ENCODE results near the gene RNF31. TPM values are rescaled to one million over a fixed set of nuclear protein-coding genes. Genes with fewer than 3 reads are reported as not detected.

RNF31 gene
- polyA plus RNA-seq, 2 of the 4 experiments (the other 2 are of a cell fraction), result 5.7 to 20.8 TPM

DNA sequence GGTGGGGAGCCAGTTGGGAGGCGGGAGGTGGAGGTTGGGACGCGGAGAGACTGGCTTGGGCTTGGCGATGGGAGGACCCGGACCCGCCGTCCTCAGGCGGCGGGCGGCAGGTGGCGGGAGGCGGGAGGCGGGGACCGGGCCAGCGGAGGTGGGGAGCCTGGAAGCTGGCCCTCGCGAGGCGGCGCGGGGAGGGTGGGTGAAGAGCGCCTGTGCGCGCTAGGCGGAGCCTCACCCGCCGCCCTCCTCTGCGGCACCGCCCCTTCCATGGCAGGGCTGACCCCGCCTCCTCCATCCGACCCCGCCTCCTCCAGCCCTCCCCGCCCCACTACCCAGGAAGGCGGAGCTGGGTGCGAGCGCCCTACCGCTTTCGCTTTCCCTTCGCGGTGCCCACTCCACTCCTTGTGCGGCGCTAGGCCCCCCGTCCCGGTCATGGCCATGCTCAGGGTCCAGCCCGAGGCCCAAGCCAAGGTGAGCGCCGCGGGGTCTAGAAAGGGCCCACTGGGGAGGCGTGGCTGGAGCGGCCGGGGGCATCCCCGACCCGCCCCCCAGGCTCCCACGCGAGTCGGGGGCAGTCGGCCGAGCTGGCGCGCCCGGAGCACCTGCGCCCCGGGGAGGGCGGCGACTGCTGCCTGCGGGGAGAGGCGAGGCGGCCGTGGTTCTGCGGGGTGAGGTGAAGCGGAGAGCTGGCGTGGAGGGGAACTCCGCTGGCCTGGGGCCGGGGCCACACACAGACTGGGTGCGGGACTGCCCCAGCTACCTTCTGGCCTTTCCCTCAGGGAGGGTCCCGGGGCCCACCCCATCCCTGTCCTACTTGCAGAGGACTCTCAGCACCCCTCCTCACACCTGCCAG lies 11.2 kb upstream of the RNF31 start, which contains the start of gene PSME1 (continued):
- TF ChIP-seq TFCP2L1 (CRISPR knock-in tag; IDR thresholded peaks at IDR 0.05), result no peak
- TF ChIP-seq, protein P1, sequence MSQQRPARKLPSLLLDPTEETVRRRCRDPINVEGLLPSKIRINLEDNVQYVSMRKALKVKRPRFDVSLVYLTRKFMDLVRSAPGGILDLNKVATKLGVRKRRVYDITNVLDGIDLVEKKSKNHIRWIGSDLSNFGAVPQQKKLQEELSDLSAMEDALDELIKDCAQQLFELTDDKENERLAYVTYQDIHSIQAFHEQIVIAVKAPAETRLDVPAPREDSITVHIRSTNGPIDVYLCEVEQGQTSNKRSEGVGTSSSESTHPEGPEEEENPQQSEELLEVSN (IDR thresholded peaks at IDR 0.05; ENCODE audit: borderline replicate concordance, low read depth), result no peak
- TF ChIP-seq HOXB13 (CRISPR knock-in tag; IDR thresholded peaks at IDR 0.05; ENCODE audit: low read depth), result no peak
- peak; percentile 41 for TF ChIP-seq POLR2A (IDR thresholded peaks at IDR 0.05; ENCODE audit: low read length)
- no peak for TF ChIP-seq ESRRA (IDR thresholded peaks at IDR 0.05; ENCODE audit: borderline replicate concordance, low read length)
- peak; percentile 51 for TF ChIP-seq PHF8 (IDR thresholded peaks at IDR 0.05; ENCODE audit: borderline replicate concordance, low read depth)
- TF ChIP-seq, protein P2, sequence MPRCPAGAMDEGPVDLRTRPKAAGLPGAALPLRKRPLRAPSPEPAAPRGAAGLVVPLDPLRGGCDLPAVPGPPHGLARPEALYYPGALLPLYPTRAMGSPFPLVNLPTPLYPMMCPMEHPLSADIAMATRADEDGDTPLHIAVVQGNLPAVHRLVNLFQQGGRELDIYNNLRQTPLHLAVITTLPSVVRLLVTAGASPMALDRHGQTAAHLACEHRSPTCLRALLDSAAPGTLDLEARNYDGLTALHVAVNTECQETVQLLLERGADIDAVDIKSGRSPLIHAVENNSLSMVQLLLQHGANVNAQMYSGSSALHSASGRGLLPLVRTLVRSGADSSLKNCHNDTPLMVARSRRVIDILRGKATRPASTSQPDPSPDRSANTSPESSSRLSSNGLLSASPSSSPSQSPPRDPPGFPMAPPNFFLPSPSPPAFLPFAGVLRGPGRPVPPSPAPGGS (IDR thresholded peaks at IDR 0.05), result no peak
- TF ChIP-seq SMC3 (IDR thresholded peaks at IDR 0.05), result no peak

DNA sequence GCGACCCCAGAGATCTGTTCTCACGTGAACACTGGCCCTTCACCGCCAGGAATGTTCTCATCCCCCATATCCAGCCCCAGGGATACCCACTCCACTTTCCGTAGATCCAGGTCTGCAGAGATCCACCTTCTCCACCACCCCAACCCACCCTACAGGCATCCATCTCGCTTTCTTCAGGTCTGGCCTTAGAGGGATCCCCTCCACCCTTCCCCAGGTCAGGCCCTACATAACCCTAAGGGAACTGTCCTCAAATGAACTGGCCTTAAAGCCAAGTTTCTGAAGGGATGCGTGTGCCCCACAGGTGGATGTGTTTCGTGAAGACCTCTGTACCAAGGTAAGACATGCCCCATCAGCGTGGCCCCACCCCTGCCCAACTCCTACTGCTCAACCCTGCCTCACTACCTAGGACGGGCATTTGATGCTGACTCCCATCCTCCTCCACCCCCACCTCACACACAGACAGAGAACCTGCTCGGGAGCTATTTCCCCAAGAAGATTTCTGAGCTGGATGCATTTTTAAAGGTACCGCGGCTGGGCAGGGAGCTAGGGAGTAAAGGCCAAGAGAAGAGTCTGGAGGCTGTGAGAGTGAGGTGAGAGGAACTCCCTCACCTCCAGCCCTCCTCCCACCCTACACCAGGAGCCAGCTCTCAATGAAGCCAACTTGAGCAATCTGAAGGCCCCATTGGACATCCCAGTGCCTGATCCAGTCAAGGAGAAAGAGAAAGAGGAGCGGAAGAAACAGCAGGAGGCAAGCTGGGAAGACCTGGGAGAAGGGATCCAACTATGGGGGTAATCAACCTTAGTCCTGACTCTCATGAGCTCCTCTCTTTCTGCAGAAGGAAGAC lies 10.4 kb upstream of the RNF31 start:
- ChIA-PET CTCF (interaction anchor here (0.7 to 5.4 kb wide), 12 partner anchors 9 to 83 kb away, joined by 3 to 47 read pairs (median 4); partner anchors contain the start of genes DCAF11, IRF9, NRL and RNF31), POLR2A (interaction anchor here (0.6 to 5.2 kb wide), 5 partner anchors 16 to 77 kb away, joined by 3 to 48 read pairs (median 7); partner anchors contain the start of genes CHMP4A, DCAF11 and NRL)
- Histone ChIP-seq H3K4me2 (peak overlapping the region; percentile 98), H3K9me3 (no peaks in the 10 kb centered on the region), H3K4me3 (peak overlapping the region; percentile 88), H3K27ac (peak overlapping the region; percentile 96 to 98), H3K4me1 (peaks cover 32% of the 10 kb centered on the region)
- ATAC-seq (no peak), FAIRE-seq (no peak), DNase-seq (ENCODE audit: low read depth in 1 of 2, low spot score in 1 of 2) (no peak)
- TF ChIP-seq RARB (CRISPR knock-in tag; IDR thresholded peaks at IDR 0.05), result no peak
- TF ChIP-seq, protein P3, sequence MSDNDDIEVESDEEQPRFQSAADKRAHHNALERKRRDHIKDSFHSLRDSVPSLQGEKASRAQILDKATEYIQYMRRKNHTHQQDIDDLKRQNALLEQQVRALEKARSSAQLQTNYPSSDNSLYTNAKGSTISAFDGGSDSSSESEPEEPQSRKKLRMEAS (IDR thresholded peaks at IDR 0.05), result no peak
- no peak for TF ChIP-seq CHD2 (IDR thresholded peaks at IDR 0.05; ENCODE audit: low read length, partially characterized antibody)
- TF ChIP-seq HEYL (CRISPR knock-in tag; IDR thresholded peaks at IDR 0.05), result no peak
- TF ChIP-seq ZSCAN20 (CRISPR knock-in tag; IDR thresholded peaks at IDR 0.05), result no peak
- TF ChIP-seq NFE2L2 (conservative IDR thresholded peaks at IDR 0.05; ENCODE audit: low read length), result no peak
- TF ChIP-seq, protein P4, sequence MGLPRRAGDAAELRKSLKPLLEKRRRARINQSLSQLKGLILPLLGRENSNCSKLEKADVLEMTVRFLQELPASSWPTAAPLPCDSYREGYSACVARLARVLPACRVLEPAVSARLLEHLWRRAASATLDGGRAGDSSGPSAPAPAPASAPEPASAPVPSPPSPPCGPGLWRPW (IDR thresholded peaks at IDR 0.05), result no peak
- TF ChIP-seq CEBPB (IDR thresholded peaks at IDR 0.05), result no peak
- TF ChIP-seq HOXB13 (CRISPR knock-in tag; IDR thresholded peaks at IDR 0.05; ENCODE audit: low read depth), result no peak
- no peak for TF ChIP-seq ZC3H11A (IDR thresholded peaks at IDR 0.05)
- no peak for TF ChIP-seq BHLHE40 (IDR thresholded peaks at IDR 0.05; ENCODE audit: low read depth, low read length)
- no peak for TF ChIP-seq FOSL2 (IDR thresholded peaks at IDR 0.05)
- TF ChIP-seq FOSL2 (CRISPR knock-in tag; IDR thresholded peaks at IDR 0.05), result no peak
- no peak for TF ChIP-seq TP53 (CRISPR knock-in tag; IDR thresholded peaks at IDR 0.05)
- TF ChIP-seq KDM5A (IDR thresholded peaks at IDR 0.05), result no peak
- TF ChIP-seq, protein P5, sequence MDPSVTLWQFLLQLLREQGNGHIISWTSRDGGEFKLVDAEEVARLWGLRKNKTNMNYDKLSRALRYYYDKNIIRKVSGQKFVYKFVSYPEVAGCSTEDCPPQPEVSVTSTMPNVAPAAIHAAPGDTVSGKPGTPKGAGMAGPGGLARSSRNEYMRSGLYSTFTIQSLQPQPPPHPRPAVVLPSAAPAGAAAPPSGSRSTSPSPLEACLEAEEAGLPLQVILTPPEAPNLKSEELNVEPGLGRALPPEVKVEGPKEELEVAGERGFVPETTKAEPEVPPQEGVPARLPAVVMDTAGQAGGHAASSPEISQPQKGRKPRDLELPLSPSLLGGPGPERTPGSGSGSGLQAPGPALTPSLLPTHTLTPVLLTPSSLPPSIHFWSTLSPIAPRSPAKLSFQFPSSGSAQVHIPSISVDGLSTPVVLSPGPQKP (IDR thresholded peaks at IDR 0.05; ENCODE audit: low read depth, low read length), result no peak
- no peak for TF ChIP-seq HOXB5 (CRISPR knock-in tag; IDR thresholded peaks at IDR 0.05)
- no peak for TF ChIP-seq MAZ (IDR thresholded peaks at IDR 0.05; ENCODE audit: borderline replicate concordance, low read depth, low read length)
- no peak for TF ChIP-seq SREBF2 (IDR thresholded peaks at IDR 0.05)
- 50% methylated on average over 13 of the region's 13 CpGs for WGBS (ENCODE audit: missing lambda C conversion rate)
